Measurements from ENCODE around the gene NUDT8.
"Not testable (repeated sequence)": the region's sequence is repeated elsewhere in the genome, so short reads cannot be mapped to it uniquely, and the experiment has no call there.

NUDT8 gene

DNA sequence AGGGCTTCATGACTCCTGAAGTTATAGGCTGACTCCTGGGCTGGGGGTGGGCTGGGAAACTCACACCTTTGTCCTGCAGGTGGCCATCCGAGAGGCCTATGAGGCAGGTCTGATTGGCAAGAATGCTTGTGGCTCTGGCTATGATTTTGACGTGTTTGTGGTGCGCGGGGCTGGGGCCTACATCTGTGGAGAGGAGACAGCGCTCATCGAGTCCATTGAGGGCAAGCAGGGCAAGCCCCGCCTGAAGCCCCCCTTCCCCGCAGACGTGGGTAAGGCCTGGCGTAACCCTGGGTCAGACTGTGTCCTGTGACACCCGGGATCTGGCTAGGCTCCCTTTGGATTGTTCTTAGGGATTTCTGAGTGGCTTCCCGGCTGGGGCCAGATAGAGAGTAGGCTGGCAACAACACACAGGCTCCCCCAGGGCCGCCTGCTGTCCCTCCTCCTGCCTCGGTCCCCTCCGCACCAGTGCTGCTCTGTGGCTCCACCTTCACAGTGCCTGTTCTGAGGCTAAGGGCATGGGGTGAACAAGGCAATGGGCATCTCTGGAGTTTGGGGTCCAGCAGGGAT lies 19.4 kb downstream of the NUDT8 start:
- DNase-seq: no peak

GRCh38 chr11:67609316-67609715 lies 20.4 kb downstream of the NUDT8 start:
- no peak for DNase-seq

DNA sequence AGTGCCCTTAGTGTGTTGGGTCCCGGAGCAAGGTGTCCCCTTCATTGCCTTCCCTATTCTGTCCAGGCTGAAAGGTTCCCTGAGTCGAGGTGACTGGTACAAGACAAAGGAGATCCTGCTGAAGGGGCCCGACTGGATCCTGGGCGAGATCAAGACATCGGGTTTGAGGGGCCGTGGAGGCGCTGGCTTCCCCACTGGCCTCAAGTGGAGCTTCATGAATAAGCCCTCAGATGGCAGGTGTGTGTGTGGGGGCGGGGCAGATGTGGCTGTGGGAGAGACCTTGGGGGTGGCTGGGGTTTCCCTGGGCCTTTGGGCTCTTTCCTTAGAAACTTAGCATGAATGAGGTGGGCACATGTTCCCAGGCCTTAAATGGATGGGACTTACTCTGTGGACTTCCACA lies 21.3 kb downstream of the NUDT8 start:
- no peak for DNase-seq

- DNase-seq: no peak
Observed at GRCh38 chr11:67607507-67607906, 22.2 kb downstream of the NUDT8 start.

GRCh38 chr11:67606492-67607295 lies 23.0 kb downstream of the NUDT8 start, which contains the start of gene NDUFV1:
TSS of gene NDUFV1 (plus strand) at chr11:67606936. CDS start at chr11:67607005, 69 bp downstream.
- peak; percentile 96 for DNase-seq

- no peak for DNase-seq
Observed at GRCh38 chr11:67606093-67606491, 23.6 kb downstream of the NUDT8 start.

- DNase-seq: no peak
Observed at GRCh38 chr11:67605231-67606011, 24.3 kb downstream of the NUDT8 start.

DNA sequence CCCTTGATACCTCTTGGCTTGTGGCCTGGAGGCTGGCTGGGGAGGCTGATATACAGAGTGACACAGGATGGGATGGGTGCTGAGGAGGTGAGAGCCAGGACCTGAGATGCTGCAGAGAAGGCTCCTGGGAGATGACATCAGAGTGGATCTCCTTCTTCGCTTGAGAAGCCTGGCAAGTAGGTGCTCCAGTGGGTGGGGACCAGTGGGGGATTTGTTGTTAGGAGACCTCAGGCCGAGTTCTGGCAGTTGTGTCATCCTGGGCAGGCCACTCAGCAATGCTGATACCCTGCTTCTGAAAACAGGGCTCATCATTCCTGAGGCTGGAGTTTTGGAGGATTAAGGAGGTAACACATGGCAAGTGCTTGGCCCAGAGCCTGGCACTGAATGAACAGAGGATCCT lies 24.9 kb downstream of the NUDT8 start:
- no peak for DNase-seq

DNA sequence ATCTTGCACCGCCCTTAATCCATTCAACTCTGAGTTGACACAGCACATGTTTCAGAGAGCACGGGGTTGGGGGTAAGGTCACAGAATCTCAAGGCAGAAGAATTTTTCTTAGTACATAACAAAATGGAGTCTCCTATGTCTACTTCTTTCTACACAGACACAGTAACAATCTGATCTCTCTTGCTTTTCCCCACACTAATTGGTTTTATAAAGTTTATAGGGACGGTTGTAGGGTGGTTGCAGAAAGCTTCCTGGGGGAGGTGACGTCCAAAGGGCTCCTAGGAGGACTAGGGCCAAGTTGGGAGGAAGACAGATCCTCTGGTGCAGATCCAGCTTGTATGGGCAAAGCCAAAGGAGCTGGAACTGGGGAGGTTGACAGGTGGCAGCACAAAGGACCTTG lies 25.6 kb downstream of the NUDT8 start:
- not testable (repeated sequence) for DNase-seq

GRCh38 chr11:67601098-67601497 lies 28.6 kb downstream of the NUDT8 start:
- no peak for DNase-seq

DNA sequence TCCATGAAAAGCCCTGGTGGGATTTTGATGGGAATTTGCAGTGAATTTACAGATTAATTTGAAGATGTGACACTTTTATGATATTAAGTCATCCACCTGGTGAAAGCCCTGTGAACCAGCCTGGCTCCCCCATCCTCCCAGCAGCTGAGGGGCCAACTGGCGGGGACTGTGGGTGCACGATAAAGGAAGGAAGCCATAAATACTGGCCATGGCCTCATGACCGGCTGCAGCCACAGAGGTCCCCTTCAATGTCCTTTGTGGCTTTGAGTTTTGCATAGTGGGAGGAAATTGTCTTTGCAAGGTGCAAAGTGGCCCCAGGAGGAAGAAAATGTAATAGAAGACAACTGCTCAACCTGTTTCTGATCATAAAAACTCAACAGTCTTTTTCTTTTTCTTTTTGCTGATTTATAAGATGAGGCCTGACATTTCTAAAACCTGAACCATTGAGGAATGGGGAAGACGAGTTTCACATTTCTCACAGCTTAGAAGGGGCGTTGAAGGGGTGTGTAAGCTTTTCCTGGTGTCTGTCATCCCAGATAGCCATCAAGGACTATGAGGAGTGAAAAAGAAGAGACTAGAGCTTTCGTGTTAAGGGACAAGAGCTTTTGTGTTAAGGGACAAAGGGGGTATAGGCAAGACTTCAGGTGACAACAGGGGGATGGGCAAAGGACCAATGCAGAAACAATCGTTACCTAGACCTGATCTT lies 29.3 kb downstream of the NUDT8 start:
- DNase-seq: no peak

DNA sequence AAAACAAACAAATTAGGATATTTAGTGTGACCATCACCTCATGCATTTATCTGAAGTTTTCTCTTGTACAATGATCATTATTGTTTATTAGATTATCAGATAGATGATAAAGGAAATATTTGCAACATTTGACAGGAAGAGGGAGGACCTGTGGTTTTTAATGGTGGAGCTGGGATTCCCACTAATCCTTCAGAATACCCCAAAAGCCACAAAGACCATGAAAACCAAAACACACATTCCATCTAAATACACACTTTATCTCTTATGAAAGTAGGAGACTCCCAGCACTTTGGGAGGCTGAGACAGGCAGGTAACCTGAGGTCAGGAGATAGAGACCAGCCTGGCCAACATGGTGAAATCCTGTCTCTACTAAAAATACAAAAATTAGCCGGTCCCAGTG lies 30.6 kb downstream of the NUDT8 start:
- DNase-seq: no peak

GRCh38 chr11:67597963-67598362 lies 31.8 kb downstream of the NUDT8 start:
- not testable (repeated sequence) for DNase-seq

GRCh38 chr11:67597458-67597857 lies 32.3 kb downstream of the NUDT8 start:
- not testable (repeated sequence) for DNase-seq

DNA sequence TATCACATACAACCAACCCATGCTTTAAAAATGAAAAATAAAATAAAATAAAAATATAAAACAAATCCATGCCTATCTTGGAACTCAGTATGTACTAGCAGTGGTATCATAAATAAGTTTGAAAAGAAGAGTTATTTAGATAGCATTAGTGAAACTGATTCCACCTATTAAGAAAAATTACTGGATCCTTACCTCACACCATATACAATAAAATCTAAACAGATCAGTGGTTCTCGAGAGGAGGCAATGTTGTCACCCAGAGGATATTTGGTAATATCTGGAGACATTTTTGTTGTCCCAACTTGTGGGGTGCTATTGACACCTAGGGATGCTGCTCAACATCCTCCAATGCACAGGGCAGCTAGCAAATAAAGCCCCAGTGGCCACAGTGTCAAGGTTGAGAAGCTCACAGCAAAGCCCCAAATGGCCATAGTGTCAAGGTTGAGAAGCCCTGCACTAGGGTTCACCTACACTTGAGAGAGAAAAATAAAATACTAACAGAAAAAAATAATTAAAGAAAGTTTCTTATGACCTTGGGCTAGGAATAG lies 32.9 kb downstream of the NUDT8 start:
- DNase-seq: no peak

GRCh38 chr11:67594480-67594879 lies 35.3 kb downstream of the NUDT8 start:
- DNase-seq: no peak

GRCh38 chr11:67593565-67593905 lies 36.2 kb downstream of the NUDT8 start:
- no peak for DNase-seq

GRCh38 chr11:67592880-67593564 lies 36.7 kb downstream of the NUDT8 start:
- no peak for DNase-seq

DNA sequence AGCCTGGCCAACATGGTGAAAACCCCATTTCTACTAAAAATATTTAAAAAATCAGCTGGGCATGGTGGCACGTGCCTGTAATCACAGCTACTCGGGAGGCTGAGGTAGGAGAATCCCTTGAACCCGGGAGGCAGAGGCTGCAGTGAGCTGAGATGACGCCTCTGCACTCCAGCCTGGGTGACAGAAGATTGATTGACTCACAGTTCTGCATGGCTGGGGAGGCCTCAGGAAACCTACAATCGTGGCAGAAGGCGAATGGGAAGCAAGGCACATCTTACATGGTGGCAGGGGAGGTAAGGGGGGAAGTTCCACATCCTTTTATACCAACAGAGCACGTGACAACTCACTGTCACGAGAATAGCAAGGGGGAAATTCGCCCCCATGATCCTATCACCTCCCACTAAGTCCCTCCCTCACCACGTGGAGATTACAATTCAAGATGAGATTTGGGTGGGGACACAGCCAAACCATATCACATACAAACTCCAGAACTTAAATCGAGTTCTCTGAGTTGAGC lies 40.8 kb downstream of the NUDT8 start:
- DNase-seq: not testable (repeated sequence)

DNA sequence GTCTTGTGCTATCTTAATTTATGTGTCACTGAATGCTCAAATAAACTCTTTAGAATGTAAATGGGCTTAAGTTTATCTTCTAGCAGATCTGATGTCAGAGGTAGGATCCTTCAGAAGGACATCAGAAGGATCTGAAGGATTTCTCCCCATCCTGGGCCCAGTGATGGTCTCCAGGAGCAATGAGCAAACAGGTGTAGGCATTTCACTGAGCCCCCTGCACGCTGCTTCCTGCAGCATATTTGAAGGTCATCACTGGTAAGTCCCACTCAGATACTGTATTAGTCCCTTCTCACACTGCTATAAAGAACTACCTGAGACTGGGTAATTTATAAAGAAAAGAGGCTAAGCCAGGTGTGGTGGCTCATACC lies 41.6 kb downstream of the NUDT8 start:
- DNase-seq: no peak

GRCh38 chr11:67586568-67587250 lies 43.0 kb downstream of the NUDT8 start:
- no peak for DNase-seq

GRCh38 chr11:67585911-67586310 lies 43.8 kb downstream of the NUDT8 start:
- no peak for DNase-seq
